Muscle layer of colon (tissue), 2 donors: Measurements from ENCODE around the gene GNG5.
A peak's percentile ranks its signal among the peaks of the same experiment; 100 is the strongest.
"Not testable (repeated sequence)": the region's sequence is repeated elsewhere in the genome, so short reads cannot be mapped to it uniquely, and the experiment has no call there.

ENCODE experiments used
- H3K27ac ChIP-seq: one replicate; pipeline ENCODE4 v1.7.0; 2013; ENCODE audit warnings: low read depth, mild to moderate bottlenecking, low read length, moderate library complexity
- H3K27me3 ChIP-seq, 2 donors: one replicate each; pipeline ENCODE4 v1.7.0; 2013; ENCODE audit warnings: low read length in 2 of 2, mild to moderate bottlenecking in 2 of 2; ENCODE audit not compliant: insufficient read depth in 2 of 2, control insufficient read depth in 1 of 2
- H3K36me3 ChIP-seq: one replicate; pipeline ENCODE4 v1.7.0; 2013; ENCODE audit warnings: mild to moderate bottlenecking, low read length; ENCODE audit not compliant: insufficient read depth
- H3K4me1 ChIP-seq: one replicate; pipeline ENCODE4 v1.7.0; 2013; ENCODE audit warnings: mild to moderate bottlenecking, low read length; ENCODE audit not compliant: insufficient read depth
- H3K4me3 ChIP-seq, 2 donors: one replicate each; pipeline ENCODE4 v1.7.0; 2013; ENCODE audit warnings: low read length in 2 of 2, low read depth in 1 of 2, mild to moderate bottlenecking in 1 of 2, moderate library complexity in 1 of 2
- H3K9ac ChIP-seq: one replicate; pipeline ENCODE4 v1.7.0; 2013; ENCODE audit warnings: low read length
- H3K9me3 ChIP-seq: one replicate; pipeline ENCODE4 v1.7.0; 2013; ENCODE audit warnings: mild to moderate bottlenecking, low read length
- donor health status: abdominal sarcoma.
- donor health status: Adenocarcinoma of cecum.

Gene GNG5

GRCh38 chr1:84481317-84481716, 25.1 kb downstream of the GNG5 start:
- Histone ChIP-seq H3K36me3 (peaks cover 21% of the 10 kb centered on the region), H3K9ac (no peak overlapping the region), H3K4me1 (peaks cover 16% of the 10 kb centered on the region), H3K27me3 (no peaks in the 10 kb centered on the region), H3K9me3 (no peaks in the 10 kb centered on the region), H3K4me3 (no peak overlapping the region), H3K27ac (no peak overlapping the region)

- Histone ChIP-seq H3K27me3 (no peaks in the 10 kb centered on the region), H3K27ac (no peak overlapping the region), H3K4me3 (peak overlapping the region in 1 of 2 donors; percentile 76), H3K9ac (peak overlapping the region; percentile 30), H3K36me3 (peaks cover 18% of the 10 kb centered on the region), H3K4me1 (peaks cover 16% of the 10 kb centered on the region), H3K9me3 (no peaks in the 10 kb centered on the region)
Measured at GRCh38 chr1:84480650-84481049, 25.7 kb downstream of the GNG5 start.

GRCh38 chr1:84479998-84480397, 26.4 kb downstream of the GNG5 start:
- peak overlapping the region; percentile 59 for H3K27ac ChIP-seq
- H3K27me3 ChIP-seq = no peaks in the 10 kb centered on the region
- H3K4me3 ChIP-seq = peak overlapping the region; percentile 76 to 77
- H3K4me1 ChIP-seq = peaks cover 16% of the 10 kb centered on the region
- peak overlapping the region; percentile 30 for H3K9ac ChIP-seq
- peaks cover 13% of the 10 kb centered on the region for H3K36me3 ChIP-seq
- no peaks in the 10 kb centered on the region for H3K9me3 ChIP-seq

GRCh38 chr1:84478876-84479868, 27.2 kb downstream of the GNG5 start, which contains the start of gene RPF1:
RPF1 (plus strand) TSS chr1:84479266; CDS start chr1:84479282, 16 bp downstream.
- peak within 1 kb of the TSS; percentile 76 to 77 for H3K4me3 ChIP-seq
- no peaks in the 10 kb centered on the region for H3K27me3 ChIP-seq
- H3K9me3 ChIP-seq = no peaks in the 10 kb centered on the region
- peak within 1 kb of the TSS; percentile 30 for H3K9ac ChIP-seq
- peak within 1 kb of the TSS; percentile 86 for H3K27ac ChIP-seq
- H3K4me1 ChIP-seq = peaks cover 16% of the 10 kb centered on the region
- peaks cover 6% of the 10 kb centered on the region for H3K36me3 ChIP-seq

- peaks cover 7 to 13% of the 10 kb centered on the region in 2 donors for H3K27me3 ChIP-seq
Measured at GRCh38 chr1:84476225-84476624, 30.2 kb downstream of the GNG5 start.

GRCh38 chr1:84467298-84467697, 39.1 kb downstream of the GNG5 start:
- Histone ChIP-seq H3K36me3 (no peaks in the 10 kb centered on the region), H3K27me3 (peaks cover 4 to 7% of the 10 kb centered on the region in 2 donors), H3K4me3 (no peak overlapping the region), H3K9me3 (no peaks in the 10 kb centered on the region), H3K4me1 (no peaks in the 10 kb centered on the region), H3K27ac (no peak overlapping the region), H3K9ac (no peak overlapping the region)

More at GRCh38 chr1:84476225-84476624, 30.2 kb downstream of the GNG5 start:
- no peaks in the 10 kb centered on the region for H3K9me3 ChIP-seq
- H3K4me1 ChIP-seq = peaks cover 16% of the 10 kb centered on the region
- H3K9ac ChIP-seq = no peak overlapping the region
- no peak overlapping the region for H3K4me3 ChIP-seq
- no peak overlapping the region for H3K27ac ChIP-seq
- H3K36me3 ChIP-seq = no peaks in the 10 kb centered on the region

GRCh38 chr1:84462118-84462517, 44.3 kb downstream of the GNG5 start:
- Histone ChIP-seq H3K27me3 (no peaks in the 10 kb centered on the region), H3K4me3 (no peak overlapping the region), H3K36me3 (no peaks in the 10 kb centered on the region), H3K9ac (no peak overlapping the region), H3K4me1 (no peaks in the 10 kb centered on the region), H3K27ac (no peak overlapping the region), H3K9me3 (no peaks in the 10 kb centered on the region)

- Histone ChIP-seq H3K9ac (no peak overlapping the region), H3K36me3 (no peaks in the 10 kb centered on the region), H3K4me1 (no peaks in the 10 kb centered on the region), H3K27ac (no peak overlapping the region), H3K9me3 (no peaks in the 10 kb centered on the region), H3K27me3 (no peaks in the 10 kb centered on the region), H3K4me3 (no peak overlapping the region)
Measured at GRCh38 chr1:84452436-84452835, 53.9 kb downstream of the GNG5 start.

GRCh38 chr1:84450910-84451309, 55.5 kb downstream of the GNG5 start:
- Histone ChIP-seq H3K4me3 (no peak overlapping the region), H3K9ac (no peak overlapping the region), H3K27me3 (no peaks in the 10 kb centered on the region), H3K36me3 (no peaks in the 10 kb centered on the region), H3K9me3 (no peaks in the 10 kb centered on the region), H3K4me1 (no peaks in the 10 kb centered on the region), H3K27ac (no peak overlapping the region)

- H3K36me3 ChIP-seq, H3K4me3 ChIP-seq, H3K27ac ChIP-seq, H3K9me3 ChIP-seq, H3K27me3 ChIP-seq, H3K9ac ChIP-seq, H3K4me1 ChIP-seq: not testable (repeated sequence)
Measured at GRCh38 chr1:84448704-84449103, 57.7 kb downstream of the GNG5 start.
